Frontal cortex (tissue), 4 donors: Measurements from ENCODE around the gene HES4. TPM values are rescaled to one million over a fixed set of nuclear protein-coding genes. Genes with fewer than 3 reads are reported as not detected.
"Not testable (repeated sequence)": the region's sequence is repeated elsewhere in the genome, so short reads cannot be mapped to it uniquely, and the experiment has no call there.

ENCODE experiments used
- DNase-seq, 2 donors: peaks; one replicate each; pipeline ENCODE4 v3.0.0; 2012; ENCODE audit warnings: low spot score in 2 of 2
- FAIRE-seq: peaks from 2 replicates; lab custom pipeline; 2012; peaks lifted over from hg19 to GRCh38; lab: Jason Lieb, UNC
- total RNA-seq: library from RNA; depleted of rRNA; stranded (reverse); fragments of >200 nt; gene quantifications from one replicate; pipeline ENCODE4 v1.2.3, GENCODE V29; 2014
- donor health status: control.
- donor health status: control.
- donor health status: control.

HES4 gene
- total RNA-seq, 1 donor from 2014 or later: 20.0 TPM

DNA sequence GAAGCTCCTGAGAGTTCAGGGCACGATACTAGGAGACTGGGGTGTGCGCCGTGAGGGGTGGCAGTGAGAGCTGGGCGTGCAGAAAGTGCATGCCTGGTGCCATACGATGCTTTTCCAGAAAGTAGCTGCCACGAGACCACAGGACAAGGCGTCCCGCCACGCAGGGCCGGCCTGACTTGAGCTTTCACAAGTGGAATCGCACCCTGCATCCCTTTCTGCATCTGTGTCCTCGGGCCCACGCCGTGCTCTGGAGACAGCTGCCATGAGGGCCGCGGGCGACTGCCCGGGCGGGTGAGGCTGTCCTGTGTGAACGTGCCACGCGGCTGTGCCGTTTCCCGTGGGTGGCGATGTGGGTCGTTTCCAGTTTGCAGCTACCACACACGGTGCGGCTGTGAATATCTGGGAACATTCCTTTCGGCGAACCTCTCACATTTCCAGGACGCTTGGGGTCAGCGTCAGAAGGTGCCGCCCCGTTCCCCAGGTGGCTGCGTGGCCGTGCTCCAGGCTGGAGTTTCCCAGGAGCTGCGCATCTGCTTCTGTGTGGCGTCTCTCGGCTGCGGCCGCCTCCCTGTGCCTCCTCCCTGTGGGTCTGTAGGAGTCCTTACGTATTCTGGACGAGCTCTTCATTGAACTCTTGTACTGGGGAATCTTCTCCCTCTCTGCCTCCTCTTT lies 17.0 kb downstream of the HES4 start:
- DNase-seq: no peak
- no peak for FAIRE-seq

DNA sequence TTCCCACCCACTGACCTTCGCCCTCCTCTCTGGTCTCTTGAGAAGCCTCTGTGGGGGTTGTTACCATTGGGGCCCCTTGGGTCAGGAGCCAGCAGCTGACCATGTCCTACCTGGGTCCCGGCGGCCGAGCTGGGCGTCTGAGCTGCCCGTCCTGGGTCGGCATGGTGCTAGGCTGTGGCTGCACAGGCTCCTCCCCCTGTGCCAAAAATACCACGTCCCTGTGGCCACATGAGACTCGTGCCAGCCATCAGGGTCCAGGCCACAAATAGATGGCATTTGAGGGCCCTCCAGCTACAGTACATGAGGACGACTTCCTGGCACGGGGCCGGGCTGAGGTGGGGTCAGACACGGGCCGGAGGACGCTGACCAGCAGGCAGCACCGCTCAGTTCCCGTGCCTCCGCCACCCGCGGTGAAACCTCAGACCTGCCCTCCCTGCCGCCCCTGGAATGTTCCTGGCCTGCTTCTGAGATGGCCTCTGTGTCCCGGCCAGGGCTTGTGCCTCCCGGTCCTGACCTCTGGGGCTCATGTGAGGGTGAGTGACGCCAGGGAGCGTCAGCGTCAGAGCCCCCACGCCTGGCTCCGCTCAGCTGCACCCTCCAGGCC lies 17.8 kb downstream of the HES4 start, which contains the start of gene PERM1:
TSS of gene PERM1 (minus strand) at position 139 of the 604 bp plus-strand sequence. CDS start 1,064 bp downstream, outside the sequence.
- DNase-seq: no peak
- no peak for FAIRE-seq

DNA sequence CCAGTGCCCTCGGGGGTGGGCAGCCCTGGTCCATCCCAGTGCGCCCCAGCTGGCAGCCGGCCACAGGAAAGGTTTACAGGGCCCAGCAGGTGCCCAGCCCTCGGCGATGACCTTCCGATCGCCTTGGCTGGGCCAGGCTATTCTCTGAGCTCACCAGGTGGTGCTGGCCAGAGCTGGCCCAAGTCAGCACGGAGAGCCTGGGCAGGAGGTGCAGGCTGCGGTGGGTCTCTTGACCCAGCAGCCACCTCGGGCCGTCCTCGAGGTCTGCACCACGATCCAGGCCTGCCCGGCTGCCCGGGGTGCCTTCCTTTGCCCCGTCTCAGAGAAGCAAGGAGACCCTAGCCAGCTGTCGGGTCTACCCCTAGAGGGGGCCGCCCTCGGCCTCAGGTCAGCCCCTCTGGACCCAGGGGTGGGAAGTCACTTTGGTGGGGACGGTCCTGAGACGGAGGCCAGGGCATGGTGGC lies 18.4 kb downstream of the HES4 start:
- no peak for FAIRE-seq
- DNase-seq: no peak

DNA sequence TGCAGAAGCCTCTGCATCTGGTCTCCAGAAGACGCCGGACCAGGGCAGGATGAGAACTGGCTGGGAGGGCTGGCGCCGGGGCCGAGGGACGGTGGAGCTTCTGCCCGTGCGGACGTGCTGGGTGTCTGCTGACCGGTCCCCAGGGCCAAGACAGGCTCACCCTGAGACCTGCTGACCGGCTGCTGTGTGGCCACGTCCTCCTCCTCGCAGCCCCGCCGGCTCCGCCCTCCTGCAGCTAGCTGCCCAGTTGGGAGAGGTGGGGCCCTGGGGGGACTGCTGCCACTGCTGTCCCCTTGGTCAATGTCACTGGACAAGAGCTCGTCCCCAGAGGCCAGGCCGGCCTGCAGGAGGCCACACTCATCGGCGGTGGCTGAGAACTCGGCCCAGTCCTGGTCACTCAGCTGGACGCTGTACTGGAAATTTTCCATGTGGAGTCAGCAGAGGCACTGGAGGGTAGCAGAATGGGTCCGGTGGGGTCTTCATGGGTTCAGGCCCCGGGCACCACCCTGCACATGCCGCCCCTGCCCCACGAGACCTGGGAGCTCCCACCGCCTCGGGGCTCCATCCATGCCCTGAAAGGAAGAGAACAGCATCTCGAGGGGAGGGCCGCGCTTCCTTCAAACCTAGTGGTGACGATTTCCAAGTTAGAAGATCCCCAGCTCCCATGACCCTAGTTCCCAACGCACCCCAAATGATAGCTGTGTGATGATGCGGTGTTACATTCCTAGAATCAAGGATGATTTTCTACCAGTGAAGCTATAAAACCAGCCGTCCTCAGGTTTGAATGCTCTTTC lies 19.1 kb downstream of the HES4 start:
- no peak for FAIRE-seq
- no peak for DNase-seq

DNA sequence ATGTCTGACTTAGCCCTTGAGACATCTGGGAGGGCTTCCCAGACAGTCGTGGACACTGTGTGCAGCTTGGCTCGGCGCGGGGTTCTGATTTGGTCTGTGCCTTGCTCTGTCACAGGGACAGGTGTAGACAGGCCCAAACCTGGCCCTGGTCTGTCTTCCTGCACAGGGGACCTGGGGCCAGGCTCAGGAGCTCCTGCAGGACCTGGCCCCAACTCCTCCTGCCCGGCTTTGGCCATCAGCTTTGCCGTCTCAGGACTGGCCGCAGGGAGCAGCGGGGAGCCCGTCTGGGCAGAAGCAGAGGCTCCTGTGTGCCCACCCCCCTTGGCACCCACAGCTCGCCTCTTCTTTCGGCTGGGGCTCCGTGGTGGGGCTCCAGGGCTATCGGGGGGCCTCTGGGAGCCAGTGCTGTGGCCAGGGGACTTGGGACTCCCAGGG lies 19.7 kb downstream of the HES4 start:
- FAIRE-seq: no peak
- DNase-seq: no peak

DNA sequence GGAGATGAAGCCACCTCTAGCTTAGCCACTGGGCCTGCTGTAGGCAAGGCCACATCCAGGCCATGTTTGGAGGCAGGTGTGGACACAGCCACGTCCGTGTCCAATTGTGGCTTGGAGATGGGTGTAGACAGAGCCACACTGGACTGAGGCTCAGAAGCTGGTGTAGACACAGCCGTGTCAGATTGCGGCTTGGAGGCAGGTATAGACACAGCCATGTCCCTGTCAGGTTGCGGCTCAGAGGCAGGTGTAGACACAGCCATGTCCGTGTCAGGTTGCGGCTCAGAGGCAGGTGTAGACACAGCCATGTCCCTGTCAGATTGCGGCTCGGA lies 20.2 kb downstream of the HES4 start:
- FAIRE-seq: no peak
- DNase-seq: no peak

DNA sequence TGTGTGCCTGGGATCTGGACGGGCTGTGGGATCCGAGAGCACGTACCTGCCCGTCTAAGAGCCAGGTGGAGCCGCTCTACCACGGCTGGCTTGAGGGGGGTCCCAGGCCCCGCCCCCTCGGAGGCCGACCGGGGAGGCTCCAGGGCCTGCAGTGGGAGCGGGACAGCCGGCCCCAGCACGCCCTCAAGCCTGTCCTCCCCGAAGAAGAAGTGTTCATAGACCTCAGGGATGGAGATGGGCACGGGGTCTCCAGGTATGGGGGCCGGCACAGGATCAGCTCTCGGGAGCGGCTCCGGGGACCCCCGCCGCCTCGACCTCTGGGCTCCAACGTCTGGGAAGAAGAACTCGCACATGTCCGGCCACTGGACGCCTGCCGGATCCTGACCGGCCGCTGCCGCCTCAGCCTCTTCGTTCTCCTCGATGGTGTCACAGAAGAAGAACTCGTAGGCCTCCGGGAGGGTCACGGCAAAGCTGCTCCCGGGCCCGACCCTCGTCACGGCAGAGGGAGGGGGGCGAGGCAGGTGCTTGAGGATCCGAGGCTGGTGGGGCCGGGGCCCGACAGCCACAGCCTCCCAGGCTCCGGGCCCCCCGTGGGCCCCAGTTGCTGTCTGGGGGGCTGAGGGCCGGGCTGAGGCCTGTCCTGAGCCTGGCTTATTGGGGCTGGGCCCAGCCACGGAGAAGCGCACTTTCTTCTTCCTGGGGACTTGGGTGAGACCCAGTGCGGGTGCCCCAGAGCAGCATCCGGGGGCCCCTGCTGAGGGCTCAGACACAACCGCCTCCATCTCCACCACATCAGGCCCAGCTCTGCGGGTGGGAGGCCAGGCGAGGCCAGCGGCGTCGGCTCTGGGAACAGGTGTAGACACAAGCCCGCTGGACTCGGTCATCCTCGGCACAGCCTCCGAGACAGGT lies 20.8 kb downstream of the HES4 start:
- DNase-seq: no peak
- FAIRE-seq: no peak

DNA sequence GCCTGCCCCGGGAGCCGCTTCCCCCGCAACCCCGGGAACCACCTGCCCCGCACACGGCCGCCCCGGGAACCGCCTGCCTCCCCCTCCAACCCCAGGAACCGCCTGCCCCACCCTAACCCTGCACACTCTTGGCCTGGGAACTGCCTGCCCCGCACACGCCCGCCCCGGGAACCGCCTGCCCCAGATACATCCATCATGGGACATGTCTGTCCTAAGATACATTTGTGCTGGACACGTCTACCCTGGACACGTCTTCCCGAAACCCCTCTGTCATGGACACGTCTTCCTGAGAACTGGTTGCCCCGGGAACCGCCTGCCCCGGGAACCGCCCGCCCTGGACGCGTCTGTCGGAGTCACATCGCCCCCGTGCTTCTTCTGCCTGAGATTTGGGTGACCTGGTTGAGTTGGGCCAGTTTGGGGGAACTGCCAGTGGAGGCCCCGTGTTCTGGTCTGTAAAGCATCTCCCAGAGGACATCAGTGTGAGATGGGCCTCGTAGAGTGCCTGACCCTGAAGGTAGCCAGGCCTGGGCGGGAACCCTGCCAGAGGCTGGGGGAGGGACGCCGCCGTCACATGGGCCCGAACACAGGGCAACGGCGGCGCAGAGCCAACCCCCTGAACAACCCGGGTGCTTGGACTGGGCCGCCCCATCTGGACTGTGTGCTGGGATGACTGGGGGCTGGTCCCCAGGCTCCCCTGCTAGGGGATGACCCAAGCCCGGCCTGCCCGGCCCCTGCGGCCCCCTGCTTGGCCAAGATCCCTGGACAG lies 21.6 kb downstream of the HES4 start:
- no peak for DNase-seq
- no peak for FAIRE-seq

DNA sequence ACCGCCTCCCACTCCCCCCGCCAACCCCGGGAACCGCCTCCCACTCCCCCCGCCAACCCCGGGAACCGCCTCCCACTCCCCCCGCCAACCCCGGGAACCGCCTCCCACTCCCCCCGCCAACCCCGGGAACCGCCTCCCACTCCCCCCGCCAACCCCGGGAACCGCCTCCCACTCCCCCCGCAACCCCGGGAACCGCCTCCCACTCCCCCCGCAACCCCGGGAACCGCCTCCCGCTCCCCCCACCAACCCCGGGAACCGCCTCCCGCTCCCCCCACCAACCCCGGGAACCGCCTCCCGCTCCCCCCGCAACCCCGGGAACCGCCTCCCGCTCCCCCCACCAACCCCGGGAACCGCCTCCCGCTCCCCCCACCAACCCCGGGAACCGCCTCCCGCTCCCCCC lies 23.1 kb downstream of the HES4 start:
- not testable (repeated sequence) for DNase-seq, FAIRE-seq

DNA sequence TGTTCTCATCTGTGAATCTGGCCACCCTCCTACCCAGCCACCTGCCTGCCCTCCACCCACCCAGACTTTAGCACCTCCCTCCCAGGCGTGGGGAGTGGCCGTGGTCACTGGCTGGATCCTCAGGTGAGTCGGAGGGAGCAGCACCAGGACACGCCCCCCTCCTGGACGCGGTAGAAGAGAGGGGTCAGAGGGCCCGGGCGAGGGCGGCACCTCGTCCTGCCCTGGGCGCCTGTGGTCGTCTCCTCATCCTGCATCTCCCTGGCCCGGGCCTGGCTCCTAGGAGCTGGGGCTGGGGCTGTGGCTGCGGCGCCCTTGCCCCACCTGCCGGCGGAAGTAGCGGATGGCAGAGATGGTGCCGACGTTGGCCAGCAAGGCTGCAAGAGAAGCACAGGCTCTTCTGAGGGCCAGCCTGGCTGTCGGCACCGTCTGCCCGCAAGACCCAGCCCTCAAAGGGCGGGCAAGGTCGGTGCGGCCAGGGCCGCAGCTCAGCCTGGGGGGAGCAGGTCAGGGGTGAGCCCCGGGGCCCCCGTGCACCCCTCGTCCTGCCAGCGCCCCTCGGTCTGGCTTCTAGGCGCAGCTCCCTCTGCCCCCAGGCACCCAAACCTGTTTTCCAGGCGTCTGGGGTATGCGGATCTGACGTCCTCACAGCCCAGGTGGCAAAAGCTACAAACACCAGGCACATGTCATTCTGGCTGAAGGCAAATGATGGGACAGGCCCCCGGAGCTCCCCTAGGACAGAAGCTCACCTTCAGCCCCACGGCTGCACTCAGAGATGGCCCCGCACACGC lies 23.8 kb downstream of the HES4 start:
- DNase-seq (peak in 1 of 2 donors; percentile 79), FAIRE-seq (no peak)

DNA sequence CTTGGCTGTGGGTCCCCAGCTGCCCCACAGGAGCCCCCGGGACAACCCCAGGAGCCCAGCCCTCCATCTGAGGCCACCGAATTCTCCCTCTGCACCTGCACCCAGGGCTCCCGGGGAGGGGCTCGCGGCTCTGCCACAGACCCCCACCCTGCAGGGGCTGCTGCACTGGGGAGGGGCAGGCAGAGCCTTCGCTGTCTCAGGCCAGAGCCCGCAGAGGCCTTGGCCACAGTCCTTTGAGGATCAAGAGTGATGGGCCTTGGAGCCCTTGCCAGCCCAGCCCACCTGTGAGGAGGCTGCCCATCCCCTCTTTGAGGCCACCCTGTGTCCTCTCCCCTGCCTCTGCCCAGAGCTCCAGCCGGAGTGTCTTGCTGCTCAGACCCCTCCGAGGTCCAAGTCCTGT lies 24.5 kb downstream of the HES4 start:
- FAIRE-seq (no peak), DNase-seq (no peak)

DNA sequence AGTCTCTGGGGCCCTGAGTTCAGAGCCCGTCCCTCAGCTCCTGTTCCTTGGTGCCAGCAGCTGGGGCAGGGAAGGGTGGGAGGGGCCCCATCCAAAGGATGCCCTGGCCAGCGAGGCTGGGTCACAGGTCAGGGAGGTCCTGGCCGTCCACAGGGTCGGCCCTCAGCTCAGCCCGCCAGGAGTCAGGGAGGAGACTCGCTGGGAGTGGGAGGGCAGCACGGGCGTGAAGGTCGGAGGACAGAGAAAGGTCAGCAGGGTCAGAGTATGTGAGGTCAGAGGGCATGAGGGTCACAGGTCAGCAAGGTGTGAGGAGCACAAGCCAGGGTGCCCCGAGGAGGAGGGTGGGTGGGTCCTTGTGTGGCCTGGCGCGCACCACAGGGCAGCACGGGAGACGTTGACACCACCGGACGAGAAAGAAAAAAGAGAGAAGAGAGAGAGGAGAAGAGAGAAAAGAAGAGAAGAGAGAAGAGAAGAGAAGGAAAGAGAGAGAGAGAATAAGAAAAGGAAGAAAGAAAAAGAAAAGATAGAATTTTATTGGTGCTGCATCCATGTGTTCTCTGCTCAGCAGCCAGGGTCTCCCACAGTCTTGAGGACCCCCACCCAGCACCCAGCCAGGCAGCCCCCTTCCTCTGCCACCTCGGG lies 25.1 kb downstream of the HES4 start:
- no peak for FAIRE-seq
- DNase-seq: no peak

DNA sequence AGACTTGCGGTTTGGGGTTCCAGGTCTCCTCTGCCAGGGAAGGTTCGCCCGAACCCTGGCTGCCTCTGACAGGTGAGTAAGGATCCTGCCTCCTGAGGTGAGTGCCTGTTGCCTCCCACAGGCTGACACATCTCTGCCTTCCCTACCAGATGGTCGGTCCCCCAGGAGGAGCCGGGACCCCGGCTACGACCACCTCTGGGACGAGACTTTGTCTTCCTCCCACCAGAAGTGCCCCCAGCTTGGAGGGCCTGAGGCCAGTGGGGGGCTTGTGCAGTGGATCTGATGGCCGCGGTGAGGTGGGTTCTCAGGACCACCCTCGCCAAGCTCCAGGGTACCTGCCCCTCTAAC lies 25.6 kb downstream of the HES4 start:
- no peak for DNase-seq
- no peak for FAIRE-seq

DNA sequence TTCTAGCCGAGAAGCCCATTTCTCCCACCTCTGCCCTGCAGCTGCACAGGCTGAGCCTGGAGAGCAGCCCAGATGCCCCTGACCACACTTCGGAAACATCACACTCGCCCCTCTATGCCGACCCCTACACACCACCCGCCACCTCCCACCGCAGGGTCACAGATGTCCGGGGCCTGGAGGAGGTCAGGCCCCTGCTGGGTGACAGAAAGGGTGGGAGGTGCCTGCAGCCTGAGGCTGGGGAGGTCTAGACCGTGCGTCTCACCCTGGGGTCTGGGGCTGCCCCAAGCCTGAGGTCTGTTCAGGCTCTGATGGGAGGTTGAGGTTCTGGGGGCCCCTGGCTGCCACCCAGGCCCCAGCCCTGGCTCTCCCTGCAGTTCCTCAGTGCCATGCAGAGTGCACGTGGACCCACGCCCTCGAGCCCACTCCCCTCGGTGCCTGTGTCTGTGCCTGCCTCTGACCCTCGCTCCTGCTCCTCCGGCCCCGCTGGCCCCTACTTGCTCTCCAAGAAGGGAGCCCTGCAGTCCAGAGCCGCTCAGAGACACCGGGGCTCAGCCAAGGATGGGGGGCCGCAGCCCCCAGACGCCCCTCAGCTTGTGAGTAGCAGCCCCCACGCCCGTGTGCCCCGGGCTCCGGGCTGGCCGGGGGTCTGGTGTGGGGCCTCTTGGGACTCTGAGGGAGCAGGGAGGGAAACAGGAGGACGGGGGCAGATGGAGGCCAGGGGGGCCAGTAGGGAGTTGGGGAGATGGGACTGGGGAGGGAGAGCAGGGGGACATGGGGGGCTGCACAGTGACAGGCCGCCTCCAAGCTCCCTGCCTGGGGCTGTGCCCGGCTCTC lies 26.2 kb downstream of the HES4 start:
- FAIRE-seq: no peak
- DNase-seq: no peak

DNA sequence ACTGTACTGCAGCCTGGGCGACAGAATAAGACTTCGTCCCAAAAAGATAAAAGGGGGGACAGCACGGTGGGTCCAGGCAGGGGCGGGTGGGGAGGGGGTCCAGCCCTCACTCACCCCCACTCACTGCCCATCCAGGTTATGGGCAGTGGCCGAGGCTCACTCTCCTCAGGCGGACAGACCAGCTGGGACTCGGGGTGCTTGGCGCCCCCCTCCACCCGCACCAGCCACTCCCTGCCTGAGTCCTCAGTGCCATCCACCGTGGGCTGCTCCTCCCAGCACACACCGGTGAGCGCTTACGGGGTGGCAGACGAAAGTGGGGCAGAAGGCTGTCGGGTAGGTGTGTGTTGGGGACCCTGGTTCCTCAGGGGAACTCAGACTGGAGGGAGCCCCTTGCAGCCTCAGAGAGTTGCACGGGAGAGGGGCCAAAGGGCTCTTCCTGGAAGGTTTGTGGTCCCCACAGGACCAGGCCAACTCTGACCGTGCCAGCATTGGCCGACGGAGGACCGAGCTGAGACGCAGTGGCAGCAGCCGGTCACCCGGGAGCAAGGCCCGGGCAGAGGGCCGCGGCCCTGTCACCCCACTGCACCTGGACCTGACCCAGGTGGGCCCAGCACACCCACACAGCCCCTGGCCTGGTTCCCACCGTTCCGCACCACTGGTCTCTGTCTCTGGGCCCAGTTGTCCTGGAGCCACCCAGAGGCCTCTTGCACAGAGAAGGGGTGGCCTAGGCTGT lies 27.0 kb downstream of the HES4 start:
- DNase-seq: no peak
- no peak for FAIRE-seq

DNA sequence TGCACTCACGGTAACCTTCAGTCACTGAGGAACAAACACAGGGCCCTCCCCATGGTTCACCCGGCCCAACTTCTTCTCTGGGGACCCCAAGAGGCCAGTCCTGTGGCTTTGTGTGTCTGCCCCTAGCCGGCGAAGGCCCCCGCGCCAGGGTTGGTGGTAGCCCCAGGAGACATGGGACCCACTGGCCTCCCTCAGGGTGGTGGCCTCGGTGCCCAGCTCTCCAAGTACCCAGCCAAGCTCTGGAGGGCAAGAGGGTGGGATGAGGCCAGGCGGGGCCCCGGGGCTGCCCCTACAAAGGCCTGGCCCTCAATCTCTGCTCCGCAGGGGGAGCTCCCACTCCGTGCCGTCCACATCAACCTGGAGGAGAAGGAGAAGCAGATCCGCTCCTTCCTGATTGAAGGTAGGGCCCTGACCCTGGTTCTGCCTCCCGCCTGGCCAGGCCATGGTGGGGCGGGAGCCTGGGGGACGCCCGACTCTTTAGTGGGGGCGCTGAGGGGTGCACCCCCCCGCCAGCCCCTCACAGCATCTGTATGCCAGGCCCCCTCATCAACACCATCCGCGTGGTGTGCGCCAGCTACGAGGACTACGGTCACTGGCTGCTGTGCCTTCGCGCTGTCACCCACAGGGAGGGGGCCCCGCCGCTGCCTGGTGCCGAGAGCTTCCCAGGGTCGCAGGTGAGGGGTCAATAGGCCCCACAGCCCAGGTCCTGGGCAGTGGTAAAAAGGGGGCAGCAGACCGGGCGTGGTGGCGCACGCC lies 28.0 kb downstream of the HES4 start:
- FAIRE-seq (no peak), DNase-seq (no peak)
